Measurements from ENCODE around the gene NEU4. TPM values are rescaled to one million over a fixed set of nuclear protein-coding genes. Genes with fewer than 3 reads are reported as not detected.

Gene NEU4
- total RNA-seq, 4 donors from 2014 or later = 58.1 to 195 (median 93.9) TPM

- Histone ChIP-seq H3K27ac (peak overlapping the region in 1 of 4 donors; percentile 3), H3K9me3 (no peaks in the 10 kb centered on the region), H3K36me3 (no peaks in the 10 kb centered on the region), H3K4me1 (no peaks in the 10 kb centered on the region), H3K4me3 (no peak overlapping the region), H3K27me3 (no peaks in the 10 kb centered on the region)
- intact Hi-C loops (cut with DNase I; ENCODE audit: low total_unique reads) = no loop called here
- 40 to 86% methylated on average over 1 to 13 of the region's 13 CpGs for WGBS, 2 donors (ENCODE audit: low coverage in 1 of 2)
- TF ChIP-seq EP300 (IDR thresholded peaks at IDR 0.05; ENCODE audit: low read depth) = no peak
- no peak for TF ChIP-seq POLR2A (IDR thresholded peaks at IDR 0.05)
- no peak for TF ChIP-seq POLR2AphosphoS5 (IDR thresholded peaks at IDR 0.05)
- TF ChIP-seq CTCF (IDR thresholded peaks at IDR 0.05) = no peak
- peak; percentile 38 for DNase-seq
- in situ Hi-C loops (cut with MboI; ENCODE audit: low pct_ligation_motif_present in 1 of 4, low pct_unique_long_range_greater_than_20kb in 1 of 4, low sequenced_read_pairs in 3 of 4) = no loop called here
Observed at GRCh38 chr2:241762933-241763369, 46.0 kb upstream of the NEU4 start.

- DNase-seq = no peak
- no peak overlapping the region for H3K27ac ChIP-seq
- in situ Hi-C loops (cut with MboI; ENCODE audit: low pct_ligation_motif_present in 1 of 4, low pct_unique_long_range_greater_than_20kb in 1 of 4, low sequenced_read_pairs in 3 of 4) (no loop called here), intact Hi-C loops (cut with DNase I; ENCODE audit: low total_unique reads) (no loop called here)
- H3K4me1 ChIP-seq = no peaks in the 10 kb centered on the region
- H3K27me3 ChIP-seq = no peaks in the 10 kb centered on the region
- H3K9me3 ChIP-seq = no peaks in the 10 kb centered on the region
- H3K4me3 ChIP-seq = no peak overlapping the region
- 84% methylated on average over 20 of the region's 20 CpGs; no CpG with 5 or more reads in 1 of the 2 donors for WGBS, 2 donors (ENCODE audit: low coverage in 1 of 2)
- no peaks in the 10 kb centered on the region for H3K36me3 ChIP-seq
- no peak for TF ChIP-seq EP300 (IDR thresholded peaks at IDR 0.05; ENCODE audit: low read depth)
- no peak for TF ChIP-seq POLR2A (IDR thresholded peaks at IDR 0.05)
- TF ChIP-seq POLR2AphosphoS5 (IDR thresholded peaks at IDR 0.05) = no peak
- TF ChIP-seq CTCF (IDR thresholded peaks at IDR 0.05) = no peak
Observed at GRCh38 chr2:241763551-241764274, 45.3 kb upstream of the NEU4 start.

- Histone ChIP-seq H3K36me3 (no peaks in the 10 kb centered on the region), H3K4me1 (no peaks in the 10 kb centered on the region), H3K27ac (no peak overlapping the region), H3K9me3 (no peaks in the 10 kb centered on the region), H3K4me3 (no peak overlapping the region), H3K27me3 (no peaks in the 10 kb centered on the region)
- no peak for DNase-seq
- TF ChIP-seq POLR2AphosphoS5 (IDR thresholded peaks at IDR 0.05) (no peak), POLR2A (IDR thresholded peaks at IDR 0.05) (no peak), CTCF (IDR thresholded peaks at IDR 0.05) (no peak), EP300 (IDR thresholded peaks at IDR 0.05; ENCODE audit: low read depth) (no peak)
- intact Hi-C loops (cut with DNase I; ENCODE audit: low total_unique reads) = no loop called here
- 86% methylated on average over 20 of the region's 27 CpGs; no CpG with 5 or more reads in 1 of the 2 donors for WGBS, 2 donors (ENCODE audit: low coverage in 1 of 2)
- in situ Hi-C loops (cut with MboI; ENCODE audit: low pct_ligation_motif_present in 1 of 4, low pct_unique_long_range_greater_than_20kb in 1 of 4, low sequenced_read_pairs in 3 of 4) = no loop called here
Observed at GRCh38 chr2:241764275-241765241, 44.4 kb upstream of the NEU4 start.

Data from transverse colon (tissue), 4 donors.